GM19372 (cell line): ENCODE results near the gene CDK13.

Source experiments
- ATAC-seq: cut with Tn5 transposase; IDR thresholded peaks from one replicate; pipeline ENCODE4 v1.9.1; 2021; ENCODE audit warnings: mild to moderate bottlenecking, low read depth, moderate library complexity; ENCODE audit not compliant: unreplicated experiment

Gene CDK13

DNA sequence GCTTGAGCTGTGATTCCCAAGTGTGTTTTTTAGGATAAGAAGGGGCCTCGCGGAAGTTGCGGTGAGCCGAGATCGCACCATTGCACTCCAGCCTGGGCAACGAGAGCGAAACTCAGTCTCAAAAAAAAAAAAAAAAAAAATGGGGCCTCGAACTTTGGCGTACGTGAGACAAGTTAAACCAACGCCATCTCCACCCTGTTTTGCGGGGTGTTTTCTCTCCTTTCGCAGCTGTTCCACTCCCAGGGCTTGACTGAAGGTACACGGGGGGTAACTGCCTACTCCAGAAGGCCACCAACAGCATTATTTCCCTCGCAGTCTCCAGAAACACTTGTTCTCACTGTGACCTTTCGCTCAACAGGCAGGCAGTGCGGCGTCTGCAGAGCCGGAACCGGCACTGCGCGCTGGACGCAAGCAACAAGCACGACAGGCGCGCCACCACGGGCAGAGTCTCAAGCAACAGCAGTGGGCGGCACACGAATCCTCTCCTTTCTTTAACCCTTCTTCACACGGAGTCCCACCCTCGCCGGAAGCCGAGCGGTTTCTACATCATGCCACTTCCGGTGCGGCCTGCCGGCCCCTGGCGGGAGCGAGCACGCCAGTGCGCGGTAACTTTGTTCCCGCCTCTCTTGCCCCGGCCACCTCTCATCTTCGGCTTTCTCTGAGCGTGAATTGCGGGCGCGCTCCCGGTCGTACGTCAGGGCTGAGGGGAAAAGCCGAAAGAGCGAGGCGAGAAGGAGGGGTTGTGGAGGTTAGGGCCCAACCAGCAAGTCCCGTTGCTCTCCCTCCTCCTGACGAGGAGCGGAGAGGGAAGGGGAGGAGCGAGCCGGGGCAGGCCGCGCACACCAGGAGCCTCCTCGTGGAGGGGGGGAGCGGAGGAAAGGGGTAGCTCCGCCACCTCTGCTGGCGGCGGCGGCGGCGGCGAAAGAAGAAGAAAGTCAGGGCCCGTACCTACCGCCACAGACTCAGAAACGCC is 814 bp upstream of the CDK13 start:
- peak; percentile 60 for ATAC-seq

GRCh38 chr7:39950473-39951225 is 593 bp downstream of the CDK13 start:
- no peak for ATAC-seq

GRCh38 chr7:39951226-39952194 is 1.5 kb downstream of the CDK13 start:
- peak; percentile 21 for ATAC-seq

DNA sequence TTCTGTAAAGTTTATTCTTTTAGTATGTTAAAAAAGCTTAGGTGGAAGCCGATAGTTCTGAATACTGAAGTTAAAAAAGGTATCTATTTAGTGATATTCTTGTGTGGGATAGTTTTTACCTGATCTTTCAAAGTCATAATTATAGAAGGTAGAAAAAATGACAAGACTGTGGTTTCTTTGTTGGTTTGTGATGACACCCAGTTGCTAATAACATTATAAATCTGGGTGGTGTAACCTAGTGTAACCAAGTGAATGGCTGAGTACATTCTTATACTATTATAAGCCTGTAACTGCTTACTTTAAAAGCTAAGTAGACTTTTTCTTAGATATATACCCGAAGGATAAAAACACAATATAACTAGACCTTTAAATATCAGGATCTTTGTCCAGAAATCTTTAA is 2.3 kb downstream of the CDK13 start:
- no peak for ATAC-seq

GRCh38 chr7:39952803-39953202 is 2.7 kb downstream of the CDK13 start:
- ATAC-seq, result no peak

DNA sequence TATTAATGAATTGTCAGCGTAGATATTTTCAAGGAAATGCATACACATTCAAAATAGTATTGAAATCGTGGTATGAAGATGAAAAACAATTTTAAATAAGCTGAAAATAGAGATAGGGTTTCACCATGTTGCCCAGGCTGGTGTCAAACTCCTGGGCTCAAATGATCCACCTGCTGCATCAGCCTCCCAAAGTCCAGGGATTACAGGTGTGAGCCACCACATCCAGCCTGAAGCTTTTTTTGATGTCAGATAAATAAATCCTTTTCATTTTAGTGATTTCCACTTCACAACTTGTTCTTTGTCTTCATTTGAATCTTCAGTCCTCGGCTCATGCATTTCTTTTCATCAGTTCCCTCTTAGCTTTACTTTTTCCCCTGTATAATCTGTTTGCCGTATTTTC is 4.6 kb downstream of the CDK13 start:
- ATAC-seq, result no peak

GRCh38 chr7:39958038-39958437 is 8.0 kb downstream of the CDK13 start:
- ATAC-seq, result no peak

- ATAC-seq, result no peak
Measured at GRCh38 chr7:39967406-39968161, 17.5 kb downstream of the CDK13 start.

DNA sequence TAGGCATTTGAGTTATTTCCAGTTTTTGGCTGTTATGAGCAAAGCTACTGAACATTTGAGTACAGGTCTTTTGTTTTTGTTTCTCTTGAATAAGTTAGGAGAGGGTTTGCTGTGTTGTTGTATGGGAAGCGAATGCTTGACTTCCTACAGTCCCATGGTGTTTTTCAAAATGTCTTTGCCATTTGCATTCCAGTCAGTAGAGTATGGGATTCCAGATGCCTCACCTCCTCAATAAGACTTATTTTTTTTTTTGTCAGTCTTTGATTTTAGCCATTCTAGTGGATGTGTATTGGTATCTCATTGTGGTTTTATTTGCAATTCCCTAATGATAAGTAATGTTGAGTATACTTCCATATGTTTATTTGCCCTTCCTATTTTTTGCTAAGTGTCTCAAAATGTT is 19.4 kb downstream of the CDK13 start:
- no peak for ATAC-seq

- ATAC-seq, result no peak
Measured at GRCh38 chr7:39971924-39972323, 21.9 kb downstream of the CDK13 start.

DNA sequence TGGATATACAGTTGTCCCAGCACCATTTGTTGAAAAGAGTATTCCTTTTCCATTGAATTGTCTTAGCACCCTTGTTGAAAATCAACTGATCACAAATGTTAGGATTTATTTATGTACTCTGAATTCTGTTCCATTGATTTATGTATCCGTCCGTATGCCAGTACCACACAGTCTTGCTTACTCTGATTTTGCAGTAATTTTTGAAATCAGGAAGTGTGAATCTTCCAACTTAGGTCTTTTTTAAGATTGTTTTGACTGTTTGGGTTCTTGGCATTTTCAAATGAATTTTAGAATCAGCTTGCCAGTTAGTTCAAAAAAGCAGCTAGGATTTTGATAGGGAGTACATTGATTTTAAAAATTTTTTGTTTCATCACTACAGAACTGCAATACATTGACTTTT is 23.7 kb downstream of the CDK13 start:
- ATAC-seq, result no peak

GRCh38 chr7:39978230-39978934 is 28.3 kb downstream of the CDK13 start:
- no peak for ATAC-seq

GRCh38 chr7:39979406-39980073 is 29.5 kb downstream of the CDK13 start:
- ATAC-seq, result no peak

- ATAC-seq, result no peak
Measured at GRCh38 chr7:39985398-39985918, 35.4 kb downstream of the CDK13 start.

- ATAC-seq, result no peak
Measured at GRCh38 chr7:39987641-39988347, 37.7 kb downstream of the CDK13 start.

DNA sequence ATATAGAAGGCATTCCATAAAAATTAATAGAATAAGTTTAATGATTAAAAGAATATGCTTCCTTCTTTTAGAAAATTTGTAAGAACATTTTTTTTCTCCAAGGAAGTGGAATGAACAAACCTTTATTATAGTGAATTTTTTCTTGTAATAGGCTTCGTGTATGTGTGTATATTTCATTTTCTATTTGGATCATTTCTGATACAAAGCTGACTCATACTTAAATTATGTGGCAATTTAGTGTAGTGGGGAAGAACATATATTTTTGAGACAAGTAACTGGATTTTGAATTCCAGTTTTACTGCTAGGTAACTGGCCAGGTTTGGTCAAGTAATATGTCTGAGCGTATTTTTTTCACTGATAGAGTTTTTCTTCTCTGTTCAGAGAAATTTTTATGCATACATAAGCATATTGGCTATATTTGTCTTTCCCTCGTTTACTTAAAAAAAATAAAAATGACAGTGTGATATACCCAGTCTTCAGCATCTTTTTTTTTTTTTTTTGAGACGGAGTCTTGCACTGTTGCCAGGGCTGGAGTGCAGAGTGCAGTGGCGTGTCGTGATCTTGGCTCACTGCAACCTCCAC is 50.8 kb downstream of the CDK13 start:
- no peak for ATAC-seq

GRCh38 chr7:40001649-40002048 is 51.6 kb downstream of the CDK13 start:
- no peak for ATAC-seq
